Measurements from ENCODE around the gene TRIM72. TPM values are rescaled to one million over a fixed set of nuclear protein-coding genes. Genes with fewer than 3 reads are reported as not detected.
"Not testable (repeated sequence)": the region's sequence is repeated elsewhere in the genome, so short reads cannot be mapped to it uniquely, and the experiment has no call there.

The TRIM72 gene
- polyA plus RNA-seq, 4 donors, result under 0.01 to 0.32 (median 0.13) TPM

DNA sequence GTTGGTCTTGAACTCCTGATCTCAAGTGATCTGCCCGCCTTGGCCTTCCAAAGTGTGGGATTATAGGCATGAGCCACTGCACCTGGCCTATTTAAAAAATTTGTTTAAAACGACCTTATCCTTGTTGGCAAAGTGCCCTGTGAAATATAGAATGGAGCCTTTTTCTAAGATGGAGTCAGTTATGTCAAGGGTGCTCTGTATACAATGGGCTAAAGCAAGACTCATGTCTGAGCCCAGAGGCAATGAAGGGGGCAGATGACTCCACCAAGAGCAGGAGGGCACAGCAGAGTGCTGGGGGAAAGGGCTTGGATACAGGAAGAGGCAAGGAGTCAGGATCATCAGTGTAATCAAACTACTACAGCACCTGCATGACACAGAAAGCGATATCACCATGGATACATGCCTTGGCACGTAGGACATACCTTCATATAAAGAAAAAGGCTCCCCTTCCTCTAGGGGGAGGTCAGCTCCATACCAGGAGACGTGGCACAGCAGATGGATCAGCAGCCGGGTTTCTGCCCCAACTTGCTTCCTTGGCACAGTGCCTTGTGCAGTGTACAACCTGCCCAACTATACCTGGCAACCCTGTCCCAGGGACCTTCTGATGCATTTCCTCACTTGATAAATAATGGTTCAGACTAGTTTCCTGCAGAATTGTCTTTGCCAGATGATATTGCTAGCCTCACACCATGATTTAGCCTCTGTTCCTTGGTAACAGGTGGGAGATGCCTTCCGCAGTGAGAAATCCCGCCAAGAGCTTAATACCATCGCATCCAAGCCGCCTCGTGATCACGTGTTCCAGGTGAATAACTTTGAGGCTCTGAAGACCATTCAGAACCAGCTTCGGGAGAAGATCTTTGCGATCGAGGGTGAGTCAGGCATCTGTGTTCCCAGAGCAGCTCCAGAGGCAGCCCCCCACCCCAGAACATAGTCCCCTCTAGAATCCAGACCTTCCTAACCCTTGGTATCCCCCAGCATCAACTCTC is 61.2 kb downstream of the TRIM72 start:
- no peak overlapping the region for H3K4me3 ChIP-seq (ENCODE audit: low read depth in 1 of 3, low read length in 3 of 3)
- no peaks in the 10 kb centered on the region for H3K27me3 ChIP-seq (ENCODE audit: control insufficient read depth in 3 of 3, insufficient read depth in 3 of 3, low read length in 3 of 3)
- DNase-seq (no peak), FAIRE-seq (no peak)
- no peaks in the 10 kb centered on the region for H3K9me3 ChIP-seq (ENCODE audit: control insufficient read depth in 2 of 2, insufficient read depth in 1 of 2, low read depth in 1 of 2, low read length in 1 of 2)
- H3K4me1 ChIP-seq (ENCODE audit: control insufficient read depth in 3 of 3, insufficient read depth in 2 of 3, low read depth in 1 of 3, low read length in 2 of 3), result no peaks in the 10 kb centered on the region
- no peaks in the 10 kb centered on the region for H3K36me3 ChIP-seq (ENCODE audit: control insufficient read depth in 3 of 3, insufficient read depth in 2 of 3, low read depth in 1 of 3, low read length in 3 of 3)
- WGBS, 3 donors, result 72 to 87% (median 77%) methylated on average over 15 of the region's 15 CpGs
- H3K27ac ChIP-seq (ENCODE audit: low read depth in 1 of 3, low read length in 2 of 3), result no peak overlapping the region

DNA sequence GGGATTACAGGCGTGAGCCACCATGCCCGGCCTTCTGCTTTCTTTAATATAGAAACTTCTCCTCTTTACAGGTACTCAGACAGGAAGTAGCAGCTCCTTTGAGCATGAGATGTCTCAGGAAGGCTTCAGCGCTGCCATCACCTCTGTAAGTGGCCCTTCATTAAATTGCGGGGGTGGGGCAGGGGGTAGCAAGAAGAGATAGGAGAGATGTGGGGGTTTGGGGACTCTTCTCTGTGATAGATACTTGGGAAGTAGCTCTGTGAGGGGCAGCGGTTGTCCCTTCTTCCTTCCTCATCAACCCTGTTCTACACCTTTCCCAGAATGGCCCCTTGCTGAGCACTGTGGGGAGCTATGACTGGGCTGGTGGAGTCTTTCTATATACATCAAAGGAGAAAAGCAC is 62.7 kb downstream of the TRIM72 start:
- no peak for DNase-seq
- Histone ChIP-seq H3K36me3 (ENCODE audit: control insufficient read depth in 3 of 3, insufficient read depth in 2 of 3, low read depth in 1 of 3, low read length in 3 of 3) (no peaks in the 10 kb centered on the region), H3K4me3 (ENCODE audit: low read depth in 1 of 3, low read length in 3 of 3) (no peak overlapping the region), H3K4me1 (ENCODE audit: control insufficient read depth in 3 of 3, insufficient read depth in 2 of 3, low read depth in 1 of 3, low read length in 2 of 3) (no peaks in the 10 kb centered on the region), H3K27ac (ENCODE audit: low read depth in 1 of 3, low read length in 2 of 3) (no peak overlapping the region), H3K9me3 (ENCODE audit: control insufficient read depth in 2 of 2, insufficient read depth in 1 of 2, low read depth in 1 of 2, low read length in 1 of 2) (no peaks in the 10 kb centered on the region), H3K27me3 (ENCODE audit: control insufficient read depth in 3 of 3, insufficient read depth in 3 of 3, low read length in 3 of 3) (no peaks in the 10 kb centered on the region)
- no peak for FAIRE-seq
- WGBS, 3 donors, result 83 to 90% (median 85%) methylated on average over 5 of the region's 5 CpGs

DNA sequence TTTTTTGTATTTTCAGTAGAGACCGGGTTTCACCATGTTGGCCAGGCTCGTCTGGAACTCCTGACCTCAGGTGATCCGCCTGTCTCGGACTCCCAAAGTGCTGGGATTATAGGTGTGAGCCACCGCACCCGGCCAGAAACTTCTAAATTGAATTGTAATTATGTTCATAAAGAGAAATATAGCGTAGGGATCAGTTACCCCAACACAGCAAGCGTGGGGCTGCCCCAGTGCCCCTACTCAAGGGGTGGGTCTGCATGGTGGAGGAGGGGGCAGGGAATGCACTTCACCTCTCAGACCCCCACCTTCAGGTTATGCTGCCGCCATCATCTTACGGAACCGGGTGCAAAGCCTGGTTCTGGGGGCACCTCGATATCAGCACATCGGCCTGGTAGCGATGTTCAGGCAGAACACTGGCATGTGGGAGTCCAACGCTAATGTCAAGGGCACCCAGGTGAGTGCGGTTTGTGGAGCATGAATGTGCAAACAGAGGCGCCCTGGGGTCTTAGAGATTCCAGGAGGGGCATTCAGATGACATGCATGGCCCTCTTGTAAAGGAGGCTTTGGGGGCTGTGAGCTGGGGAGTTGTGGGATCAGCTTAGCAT is 63.8 kb downstream of the TRIM72 start:
- FAIRE-seq (no peak), DNase-seq (no peak)
- Histone ChIP-seq H3K4me3 (ENCODE audit: low read depth in 1 of 3, low read length in 3 of 3) (no peak overlapping the region), H3K36me3 (ENCODE audit: control insufficient read depth in 3 of 3, insufficient read depth in 2 of 3, low read depth in 1 of 3, low read length in 3 of 3) (no peaks in the 10 kb centered on the region), H3K27ac (ENCODE audit: low read depth in 1 of 3, low read length in 2 of 3) (no peak overlapping the region), H3K4me1 (ENCODE audit: control insufficient read depth in 3 of 3, insufficient read depth in 2 of 3, low read depth in 1 of 3, low read length in 2 of 3) (no peaks in the 10 kb centered on the region), H3K27me3 (ENCODE audit: control insufficient read depth in 3 of 3, insufficient read depth in 3 of 3, low read length in 3 of 3) (no peaks in the 10 kb centered on the region), H3K9me3 (ENCODE audit: control insufficient read depth in 2 of 2, insufficient read depth in 1 of 2, low read depth in 1 of 2, low read length in 1 of 2) (no peaks in the 10 kb centered on the region)
- WGBS, 3 donors, result 88 to 93% (median 93%) methylated on average over 17 of the region's 17 CpGs

DNA sequence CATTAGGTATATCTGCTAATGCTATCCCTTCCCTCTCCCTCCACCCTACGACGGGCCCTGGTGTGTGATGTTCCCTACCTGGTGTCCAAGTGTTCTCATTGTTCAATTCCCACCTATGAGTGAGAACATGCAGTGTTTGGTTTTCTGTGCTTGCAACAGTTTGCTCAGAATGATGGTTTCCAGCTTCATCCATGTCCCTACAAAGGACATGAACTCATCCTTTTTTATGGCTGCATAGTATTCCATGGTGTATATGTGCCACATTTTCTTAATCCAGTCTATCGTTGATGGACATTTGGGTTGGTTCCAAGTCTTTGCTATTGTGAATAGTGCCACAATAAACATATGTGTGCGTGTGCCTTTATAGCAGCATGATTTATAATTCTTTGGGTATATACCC is 64.9 kb downstream of the TRIM72 start:
- H3K4me1 ChIP-seq (ENCODE audit: control insufficient read depth in 3 of 3, insufficient read depth in 2 of 3, low read depth in 1 of 3, low read length in 2 of 3); H3K36me3 ChIP-seq (ENCODE audit: control insufficient read depth in 3 of 3, insufficient read depth in 2 of 3, low read depth in 1 of 3, low read length in 3 of 3); H3K9me3 ChIP-seq (ENCODE audit: control insufficient read depth in 2 of 2, insufficient read depth in 1 of 2, low read depth in 1 of 2, low read length in 1 of 2); H3K4me3 ChIP-seq (ENCODE audit: low read depth in 1 of 3, low read length in 3 of 3); DNase-seq; FAIRE-seq; H3K27ac ChIP-seq (ENCODE audit: low read depth in 1 of 3, low read length in 2 of 3); H3K27me3 ChIP-seq (ENCODE audit: control insufficient read depth in 3 of 3, insufficient read depth in 3 of 3, low read length in 3 of 3): not testable (repeated sequence)
- WGBS, 3 donors, result 85 to 100% (median 92%) methylated on average over 2 to 4 of the region's 4 CpGs

Other genes starting within 250 kb of the TRIM72 start
- gene HSD3B7, start 228.9 kb upstream of the TRIM72 start, polyA plus RNA-seq, result 10 to 100 TPM; 15.9 to 48.9 (median 23.2) TPM
- gene STX1B, start 203.5 kb upstream of the TRIM72 start, polyA plus RNA-seq, result 1 to 10 TPM in 1 of 4 donors, under 1 TPM in 1, not detected in 2; 0.64 to 1.5 TPM
- 100 to 1,000 TPM in 2 of 4 donors, 10 to 100 TPM in 2; 64.6 to 115 (median 91.5) TPM for gene STX4, start 180.6 kb upstream of the TRIM72 start, polyA plus RNA-seq
- gene ZNF668, start 139.9 kb upstream of the TRIM72 start, polyA plus RNA-seq, result 10 to 100 TPM in 2 of 4 donors, 1 to 10 TPM in 2; 5.4 to 12.2 (median 10.1) TPM
- gene ZNF646, start 139.7 kb upstream of the TRIM72 start, polyA plus RNA-seq, result 10 to 100 TPM in 2 of 4 donors, 1 to 10 TPM in 2; 3.0 to 14.0 (median 7.3) TPM
- 1 to 10 TPM; 1.2 to 4.7 (median 1.7) TPM for gene PRSS53, start 125.2 kb upstream of the TRIM72 start, polyA plus RNA-seq
- 10 to 100 TPM; 54.4 to 87.8 (median 80.6) TPM for gene VKORC1, start 119.3 kb upstream of the TRIM72 start, polyA plus RNA-seq
- gene BCKDK, start 105.7 kb upstream of the TRIM72 start, polyA plus RNA-seq, result 10 to 100 TPM; 23.8 to 30.5 (median 27.6) TPM
- 10 to 100 TPM; 43.7 to 57.1 (median 44.0) TPM for gene KAT8, start 96.5 kb upstream of the TRIM72 start, polyA plus RNA-seq
- 100 to 1,000 TPM; 220 to 393 (median 292) TPM for gene PRSS8, start 78.4 kb upstream of the TRIM72 start, polyA plus RNA-seq
- 10 to 100 TPM in 2 of 4 donors, 1 to 10 TPM in 2; 2.5 to 19.2 (median 8.1) TPM for gene PRSS36, start 64.1 kb upstream of the TRIM72 start, polyA plus RNA-seq
- gene FUS, start 34.0 kb upstream of the TRIM72 start, polyA plus RNA-seq, result 100 to 1,000 TPM; 147 to 415 (median 209) TPM
- gene PYCARD, start 11.4 kb upstream of the TRIM72 start, polyA plus RNA-seq, result 100 to 1,000 TPM in 3 of 4 donors, 10 to 100 TPM in 1; 47.1 to 247 (median 170) TPM
- under 1 TPM in 1 of 4 donors, not detected in 3; 0.32 TPM for gene PYDC1, start 3.0 kb downstream of the TRIM72 start, polyA plus RNA-seq
- gene ITGAM, start 45.9 kb downstream of the TRIM72 start, polyA plus RNA-seq, result 1 to 10 TPM in 2 of 4 donors, under 1 TPM in 2; 0.22 to 4.3 (median 0.92) TPM
- gene ITGAX, start 141.1 kb downstream of the TRIM72 start, polyA plus RNA-seq, result 1 to 10 TPM in 2 of 4 donors, under 1 TPM in 2; 0.22 to 2.5 (median 1.1) TPM
- gene ITGAD, start 179.2 kb downstream of the TRIM72 start, polyA plus RNA-seq, result under 1 TPM in 2 of 4 donors, not detected in 2; 0.06 to 0.15 TPM
- 10 to 100 TPM in 3 of 4 donors, under 1 TPM in 1; 0.60 to 24.3 (median 13.0) TPM for gene COX6A2, start 214.2 kb downstream of the TRIM72 start, polyA plus RNA-seq
- 1 to 10 TPM in 1 of 4 donors, under 1 TPM in 3; 0.30 to 1.7 (median 0.49) TPM for gene ZNF843, start 228.7 kb downstream of the TRIM72 start, polyA plus RNA-seq
- 10 to 100 TPM; 12.3 to 20.5 (median 14.1) TPM for gene ARMC5, start 245.4 kb downstream of the TRIM72 start, polyA plus RNA-seq